Neuronal stem cell (in vitro differentiated cells): ENCODE measurements around the gene CELSR3.
A peak's percentile ranks its signal among the peaks of the same experiment; 100 is the strongest.

ENCODE experiments used
- DNase-seq: peaks from one replicate; pipeline ENCODE4 v3.0.0-alpha.2; 2013; ENCODE audit warnings: low spot score
- H2AFZ ChIP-seq: one replicate; pipeline ENCODE4 v1.6.1; 2013; ENCODE audit warnings: mild to moderate bottlenecking, low read length, inconsistent platforms
- H2AK5ac ChIP-seq: 2 replicates; pipeline ENCODE4 v1.6.1; 2013; ENCODE audit warnings: low read depth, mild to moderate bottlenecking, inconsistent platforms, low read length, moderate library complexity, mixed read lengths
- H2BK120ac ChIP-seq: 2 replicates; pipeline ENCODE4 v1.6.1; 2013; ENCODE audit warnings: low read depth, mild to moderate bottlenecking, inconsistent platforms, low read length, moderate library complexity, mixed read lengths
- H2BK12ac ChIP-seq: one replicate; pipeline ENCODE4 v1.6.1; 2013; ENCODE audit warnings: low read length, inconsistent platforms
- H2BK15ac ChIP-seq: 2 replicates; pipeline ENCODE4 v1.6.1; 2013; ENCODE audit warnings: mild to moderate bottlenecking, low read length, inconsistent platforms, mixed read lengths
- H2BK5ac ChIP-seq: one replicate; pipeline ENCODE4 v1.6.1; 2013; ENCODE audit warnings: inconsistent platforms, mild to moderate bottlenecking, low read length, moderate library complexity
- H3K14ac ChIP-seq: one replicate; pipeline ENCODE4 v1.6.1; 2013; ENCODE audit warnings: low read length, inconsistent platforms
- H3K18ac ChIP-seq: 2 replicates; pipeline ENCODE4 v1.6.1; 2013; ENCODE audit warnings: low read length, inconsistent platforms
- H3K23ac ChIP-seq: 2 replicates; pipeline ENCODE4 v1.6.1; 2013; ENCODE audit warnings: low read depth, mild to moderate bottlenecking, mixed read lengths, low read length, inconsistent platforms; ENCODE audit not compliant: poor library complexity
- H3K27ac ChIP-seq: replicated peaks from 3 replicates; pipeline ENCODE4 v1.5.1; 2013; ENCODE audit warnings: low read length, inconsistent platforms
- H3K27me3 ChIP-seq, 3 experiments: 2 replicates each; pipeline ENCODE4 v1.6.1; 2013; ENCODE audit warnings: low read length in 3 of 3, mild to moderate bottlenecking in 2 of 3, inconsistent platforms in 1 of 3, low read depth in 1 of 3, mixed read lengths in 1 of 3, moderate library complexity in 1 of 3; ENCODE audit not compliant: control insufficient read depth in 3 of 3, insufficient read depth in 3 of 3
- H3K36me3 ChIP-seq, 2 donors: replicated peaks in 1 of 2; 2 replicates each; pipeline ENCODE4 v1.6.1; 2013; ENCODE audit warnings: low read length in 2 of 2; ENCODE audit not compliant: control insufficient read depth in 2 of 2, insufficient read depth in 2 of 2
- H3K4ac ChIP-seq: 2 replicates; pipeline ENCODE4 v1.6.1; 2013; ENCODE audit warnings: inconsistent platforms, mild to moderate bottlenecking, low read length, moderate library complexity
- H3K4me1 ChIP-seq, 2 donors: 1 replicate in 1 of 2; 2 replicates in 1 of 2; pipeline ENCODE4 v1.6.1; 2013; ENCODE audit warnings: low read length in 2 of 2, low read depth in 1 of 2; ENCODE audit not compliant: control insufficient read depth in 2 of 2, insufficient read depth in 1 of 2
- H3K4me2 ChIP-seq: one replicate; pipeline ENCODE4 v1.6.1; 2013; ENCODE audit warnings: mild to moderate bottlenecking, low read length, inconsistent platforms; ENCODE audit not compliant: insufficient read depth, poor library complexity, severe bottlenecking
- H3K4me3 ChIP-seq, 2 donors: 2 replicates each; pipeline ENCODE4 v1.5.1; 2013; ENCODE audit warnings: low read length in 2 of 2, mild to moderate bottlenecking in 2 of 2, inconsistent platforms in 1 of 2, moderate library complexity in 1 of 2
- H3K79me1 ChIP-seq: one replicate; pipeline ENCODE4 v1.6.1; 2013; ENCODE audit warnings: low read depth, mild to moderate bottlenecking, inconsistent platforms, low read length, moderate library complexity
- H3K9ac ChIP-seq: one replicate; pipeline ENCODE4 v1.6.1; 2013; ENCODE audit warnings: mild to moderate bottlenecking, low read depth, low read length, inconsistent platforms; ENCODE audit not compliant: poor library complexity
- H3K9me3 ChIP-seq, 2 donors: replicated peaks in 1 of 2; 2 replicates each; pipeline versions ENCODE3 to v1.6.1; 2013; ENCODE audit warnings: low read length in 2 of 2, mild to moderate bottlenecking in 2 of 2, inconsistent platforms in 1 of 2, low read depth in 1 of 2, mixed read lengths in 1 of 2, moderate library complexity in 1 of 2; ENCODE audit not compliant: control insufficient read depth in 2 of 2, insufficient read depth in 1 of 2
- H4K8ac ChIP-seq: one replicate; pipeline ENCODE4 v1.6.1; 2013; ENCODE audit warnings: low read depth, mild to moderate bottlenecking, inconsistent platforms, low read length, moderate library complexity
- H4K91ac ChIP-seq: one replicate; pipeline ENCODE4 v1.6.1; 2013; ENCODE audit warnings: low read length, low read depth, mild to moderate bottlenecking, inconsistent platforms; ENCODE audit not compliant: poor library complexity
- WGBS, 2 donors: extraction: QIAGEN DNeasy Blood & Tissue Kit; methylation state at CpG; one replicate each; pipeline ENCODE4 v1.1.7; 2013; ENCODE audit warnings: missing lambda C conversion rate in 2 of 2, mixed read lengths in 1 of 2; ENCODE audit not compliant: insufficient read length in 2 of 2, insufficient replicate concordance in 1 of 2; ENCODE audit errors: extremely low coverage in 2 of 2; 5-methylcytosine and 5-hydroxymethylcytosine counted together

CELSR3 gene

DNA sequence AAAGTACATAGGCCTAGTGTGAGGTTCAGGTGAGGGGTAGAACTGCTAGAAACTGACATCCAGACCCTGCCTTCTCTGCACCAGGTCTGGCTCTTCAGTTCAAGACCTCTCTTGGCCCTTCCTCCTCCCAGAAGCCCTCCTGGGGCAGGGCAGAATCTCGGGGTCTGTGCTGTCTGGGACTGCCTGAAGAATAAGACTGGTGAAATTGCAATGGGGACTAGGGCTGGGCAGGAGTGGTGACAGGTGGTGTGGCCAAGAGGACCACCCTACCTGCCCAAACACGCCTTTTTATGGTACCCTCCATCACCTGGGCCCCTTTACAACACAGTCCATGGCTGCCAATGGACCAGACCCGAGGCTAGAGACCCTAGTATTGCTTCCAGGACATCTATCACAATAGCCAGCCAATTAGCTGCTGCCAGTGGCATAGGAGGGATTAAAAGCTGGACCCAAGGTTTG is 24.6 kb upstream of the CELSR3 start:
- Histone ChIP-seq H3K4me2 (no peak overlapping the region), H3K4ac (no peak overlapping the region), H3K9me3 (no peaks in the 10 kb centered on the region), H3K4me1 (peaks cover 4 to 9% of the 10 kb centered on the region in 2 donors), H2AK5ac (no peak overlapping the region), H2BK15ac (no peak overlapping the region), H2BK12ac (no peak overlapping the region), H3K79me1 (no peaks in the 10 kb centered on the region), H3K27ac (peak overlapping the region; percentile 6), H3K36me3 (peaks cover 37 to 68% of the 10 kb centered on the region in 2 donors), H3K23ac (no peak overlapping the region), H4K8ac (no peak overlapping the region), H3K27me3 (no peaks in the 10 kb centered on the region), H2BK5ac (no peak overlapping the region), H3K9ac (peak overlapping the region; percentile 9), H3K18ac (no peak overlapping the region), H2AFZ (no peak overlapping the region), H2BK120ac (no peak overlapping the region), H3K14ac (no peak overlapping the region), H4K91ac (no peak overlapping the region), H3K4me3 (no peak overlapping the region)
- no peak for DNase-seq
- no CpG with 5 or more reads among the region's 3 CpGs for WGBS, 2 donors

DNA sequence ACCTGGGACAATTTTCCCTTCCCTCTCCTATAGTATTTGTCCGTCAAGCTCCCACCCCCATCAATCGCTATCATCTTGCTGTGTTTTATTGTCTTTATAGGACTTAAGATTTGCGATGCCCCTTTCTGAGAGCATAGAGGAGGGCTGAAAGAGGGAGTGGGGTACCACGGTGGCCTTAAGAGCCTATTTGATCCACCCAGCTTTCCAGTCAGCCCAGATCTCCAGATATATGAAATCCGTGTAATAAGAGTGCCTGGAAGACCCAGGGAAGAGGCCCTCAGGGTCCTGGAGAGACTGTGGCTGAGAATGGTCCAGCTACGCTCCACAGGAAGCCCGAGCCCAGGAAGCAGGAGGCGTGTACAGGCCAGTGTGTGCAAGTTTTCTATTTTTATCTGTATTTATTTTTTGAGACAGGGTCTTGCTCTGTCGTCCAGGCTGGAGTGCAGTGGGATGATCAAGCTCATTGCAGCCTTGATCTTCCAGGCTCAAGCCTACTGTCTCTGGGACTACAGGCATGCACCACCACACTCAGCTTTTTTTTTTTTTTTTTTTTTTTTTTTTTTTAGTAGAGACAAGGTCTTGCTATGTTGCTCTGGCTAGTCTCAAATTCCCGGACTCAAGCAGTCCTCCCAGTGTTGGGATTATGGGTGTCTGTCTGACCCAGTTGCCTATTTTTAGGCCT is 24.0 kb upstream of the CELSR3 start:
- no CpG with 5 or more reads among the region's 10 CpGs for WGBS, 2 donors
- Histone ChIP-seq H3K9me3 (no peaks in the 10 kb centered on the region), H3K23ac (no peak overlapping the region), H2BK15ac (no peak overlapping the region), H2AFZ (no peak overlapping the region), H2BK120ac (no peak overlapping the region), H3K14ac (no peak overlapping the region), H3K18ac (no peak overlapping the region), H2AK5ac (no peak overlapping the region), H3K4me1 (peaks cover 4 to 9% of the 10 kb centered on the region in 2 donors), H3K36me3 (peaks cover 41 to 68% of the 10 kb centered on the region in 2 donors), H3K27ac (no peak overlapping the region), H2BK5ac (no peak overlapping the region), H4K91ac (no peak overlapping the region), H3K4me3 (no peak overlapping the region), H3K9ac (no peak overlapping the region), H3K4ac (no peak overlapping the region), H3K4me2 (peak overlapping the region; percentile 73), H2BK12ac (no peak overlapping the region), H3K27me3 (no peaks in the 10 kb centered on the region), H3K79me1 (no peaks in the 10 kb centered on the region), H4K8ac (no peak overlapping the region)
- DNase-seq = no peak

DNA sequence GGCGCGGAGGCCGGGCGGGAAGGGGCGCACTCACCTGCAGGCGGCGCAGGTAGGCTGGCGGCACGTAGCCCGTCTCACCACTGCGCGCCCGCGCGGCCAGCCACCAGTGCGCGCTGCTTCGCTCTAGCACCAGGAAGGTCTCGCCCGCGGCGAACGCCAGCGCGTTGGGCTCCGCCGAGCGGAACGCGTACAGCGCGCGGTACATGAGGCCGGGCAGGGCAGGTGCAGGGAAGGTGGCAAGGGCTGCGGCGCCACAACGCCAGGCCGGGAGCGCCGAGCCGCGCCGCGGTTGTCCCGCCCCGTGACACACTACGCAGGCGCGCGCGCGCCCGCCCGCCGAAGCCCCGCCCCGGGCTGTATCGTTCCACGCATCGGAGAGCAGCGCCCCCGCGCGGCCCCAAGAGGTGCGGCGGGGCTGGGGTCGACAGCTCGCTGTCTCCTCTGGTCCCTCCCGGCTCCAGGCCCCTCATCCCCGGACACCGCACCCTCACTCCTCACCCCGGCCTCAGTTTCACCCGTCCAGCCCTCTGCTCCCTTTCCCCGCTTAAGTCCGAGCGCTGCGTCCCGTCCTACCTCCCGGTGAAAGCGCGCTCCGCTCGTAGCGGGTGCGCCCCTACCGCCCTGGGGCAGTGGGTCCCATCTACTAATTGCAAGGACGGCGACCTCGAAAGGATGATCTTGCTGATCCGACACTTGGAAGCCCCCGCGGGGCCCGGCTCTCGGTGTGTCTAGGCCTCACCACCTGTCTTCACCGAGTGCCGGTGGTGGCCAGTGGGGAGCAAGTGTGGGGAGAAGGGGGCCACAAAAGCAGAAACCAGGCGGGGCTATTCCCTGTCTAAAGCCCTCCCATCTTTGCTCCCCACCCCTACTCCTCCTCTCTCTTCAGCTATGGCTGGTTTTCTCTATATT is 23.2 kb upstream of the CELSR3 start, which contains the start of gene NCKIPSD:
TSS of gene NCKIPSD (minus strand) at position 313 of the 909 bp plus-strand sequence. CDS start at position 205, 108 bp downstream.
- H2BK120ac ChIP-seq = no peak within 1 kb of the TSS
- no peak within 1 kb of the TSS for H3K14ac ChIP-seq
- H2AFZ ChIP-seq = peak within 1 kb of the TSS; percentile 100
- peak within 1 kb of the TSS; percentile 100 for H3K4me3 ChIP-seq
- H3K23ac ChIP-seq = peak within 1 kb of the TSS; percentile 96
- no peak within 1 kb of the TSS for H4K91ac ChIP-seq
- peak within 1 kb of the TSS; percentile 4 for H2BK15ac ChIP-seq
- H2BK5ac ChIP-seq = peak within 1 kb of the TSS; percentile 66
- no CpG with 5 or more reads among the region's 97 CpGs for WGBS, 2 donors
- DNase-seq = peak; percentile 92
- H3K4ac ChIP-seq = no peak within 1 kb of the TSS
- H4K8ac ChIP-seq = no peak within 1 kb of the TSS
- peak within 1 kb of the TSS; percentile 100 for H3K18ac ChIP-seq
- H3K4me1 ChIP-seq = peaks cover 4 to 9% of the 10 kb centered on the region in 2 donors
- H2AK5ac ChIP-seq = peak within 1 kb of the TSS; percentile 85
- no peaks in the 10 kb centered on the region for H3K27me3 ChIP-seq
- H3K36me3 ChIP-seq = peaks cover 45 to 68% of the 10 kb centered on the region in 2 donors
- H3K27ac ChIP-seq = peak within 1 kb of the TSS; percentile 81
- H3K9me3 ChIP-seq = no peaks in the 10 kb centered on the region
- peak within 1 kb of the TSS; percentile 92 for H2BK12ac ChIP-seq
- H3K79me1 ChIP-seq = no peaks in the 10 kb centered on the region
- H3K9ac ChIP-seq = peak within 1 kb of the TSS; percentile 100
- peak within 1 kb of the TSS; percentile 80 for H3K4me2 ChIP-seq

DNA sequence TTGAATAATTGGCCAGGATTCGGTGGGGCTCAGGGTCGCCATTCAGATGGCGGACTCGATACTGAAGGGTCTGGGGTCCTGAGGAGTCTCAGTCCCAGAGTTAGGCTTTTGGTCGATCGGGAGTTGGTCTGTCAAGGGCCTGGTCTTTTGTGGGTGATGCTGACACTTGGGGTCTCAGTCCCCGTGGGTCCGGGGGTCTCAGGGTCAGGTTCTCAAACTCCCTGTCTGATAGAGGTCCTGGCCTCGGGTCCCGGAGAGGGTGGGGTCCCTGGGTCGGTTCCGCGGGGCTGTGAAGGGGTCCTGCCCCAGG is 22.6 kb upstream of the CELSR3 start:
- Histone ChIP-seq H2AK5ac (peak overlapping the region; percentile 85), H3K9me3 (no peaks in the 10 kb centered on the region), H2BK5ac (peak overlapping the region; percentile 66), H3K79me1 (no peaks in the 10 kb centered on the region), H4K91ac (no peak overlapping the region), H3K27ac (no peak overlapping the region), H2BK15ac (no peak overlapping the region), H2BK120ac (no peak overlapping the region), H3K36me3 (peaks cover 49 to 68% of the 10 kb centered on the region in 2 donors), H3K27me3 (no peaks in the 10 kb centered on the region), H2AFZ (peak overlapping the region; percentile 100), H3K14ac (no peak overlapping the region), H3K4me2 (peak overlapping the region; percentile 80), H3K18ac (peak overlapping the region; percentile 100), H3K4me1 (peaks cover 4 to 9% of the 10 kb centered on the region in 2 donors), H4K8ac (no peak overlapping the region), H3K4ac (no peak overlapping the region), H3K9ac (peak overlapping the region; percentile 100), H2BK12ac (no peak overlapping the region), H3K4me3 (peak overlapping the region; percentile 100), H3K23ac (peak overlapping the region; percentile 96)
- no peak for DNase-seq
- WGBS, 2 donors = no CpG with 5 or more reads among the region's 13 CpGs
